ENCODE measurements around the gene CEP295NL. TPM values are rescaled to one million over a fixed set of nuclear protein-coding genes. Genes with fewer than 3 reads are reported as not detected.

The CEP295NL gene
- total and polyA plus RNA-seq, 2 of the 13 experiments (the other 11 are each of a cell fraction or from before 2014, with no cell fraction given): not detected

GRCh38 chr17:78896834-78897663 is 6.0 kb downstream of the CEP295NL start:
- TF ChIP-seq SMAD1 (CRISPR knock-in tag; IDR thresholded peaks at IDR 0.05; ENCODE audit: borderline replicate concordance, low read depth) (no peak), ATF6 (CRISPR knock-in tag; conservative IDR thresholded peaks at IDR 0.05) (no peak)
- Histone ChIP-seq H3K9me3 (ENCODE audit: low read length) (no peaks in the 10 kb centered on the region), H2AFZ (ENCODE audit: low read length) (no peak overlapping the region), H3K79me2 (ENCODE audit: insufficient read depth, low read length) (no peaks in the 10 kb centered on the region), H3K36me3 (replicated peaks in 1 of 2; ENCODE audit: control insufficient read depth in 1 of 2, insufficient read depth in 2 of 2, low read length in 2 of 2) (no peaks in the 10 kb centered on the region; a peak in 3 of 5 replicates), H3K4me1 (ENCODE audit: insufficient read depth, low read length) (0 out of 2 replicates have a peak, but pooled peaks cover 6% of the 10 kb centered on the region), H3K27me3 (ENCODE audit: control insufficient read depth in 1 of 2, insufficient read depth in 2 of 2, low read length in 2 of 2) (no peaks in the 10 kb centered on the region), H3K9ac (ENCODE audit: insufficient read depth, low read depth, low read length) (no peak overlapping the region), H3K27ac (ENCODE audit: extremely low read length, insufficient read depth, low read length) (no peak overlapping the region), H3K4me3 (replicated peaks in 1 of 3; ENCODE audit: insufficient read depth in 1 of 3, low read depth in 2 of 3, low read length in 3 of 3) (no peak overlapping the region), H3K4me2 (ENCODE audit: low read depth, low read length) (no peak overlapping the region), H4K20me1 (ENCODE audit: insufficient read depth, low read length) (no peaks in the 10 kb centered on the region)
- in situ Hi-C loops (cut with HindIII; ENCODE audit: extremely low pct_ligation_motif_present, low pct_unique_long_range_greater_than_20kb) (no loop called here), intact Hi-C loops (cut with micrococcal nuclease; ENCODE audit: unreplicated experiment) (no loop called here)
- ATAC-seq (no peak), DNase-seq (ENCODE audit: low spot score) (no peak), FAIRE-seq (no peak)
- BruUV-seq (replicated peaks): no TSS peak
- CTCF ChIA-PET (ENCODE audit: low intra/inter-chr PET ratio, low total read pairs): no interaction called here
- 89% methylated on average over 30 of the region's 34 CpGs for WGBS (ENCODE audit: low lambda C conversion rate)
- POLR2A ChIA-PET: no interaction called here

GRCh38 chr17:78896091-78896833 is 6.7 kb downstream of the CEP295NL start:
- H3K79me2 ChIP-seq (ENCODE audit: insufficient read depth, low read length): no peaks in the 10 kb centered on the region
- no peaks in the 10 kb centered on the region for H3K9me3 ChIP-seq (ENCODE audit: low read length)
- in situ Hi-C loops (cut with HindIII; ENCODE audit: extremely low pct_ligation_motif_present, low pct_unique_long_range_greater_than_20kb): no loop called here
- no TSS peak for BruUV-seq (replicated peaks)
- FAIRE-seq: no peak
- H3K4me2 ChIP-seq (ENCODE audit: low read depth, low read length): no peak overlapping the region
- 0 out of 2 replicates have a peak, but pooled peaks cover 6% of the 10 kb centered on the region for H3K4me1 ChIP-seq (ENCODE audit: insufficient read depth, low read length)
- H3K36me3 ChIP-seq (replicated peaks in 1 of 2; ENCODE audit: control insufficient read depth in 1 of 2, insufficient read depth in 2 of 2, low read length in 2 of 2): no peaks in the 10 kb centered on the region; a peak in 3 of 5 replicates
- ChIA-PET POLR2A (no interaction called here), CTCF (ENCODE audit: low intra/inter-chr PET ratio, low total read pairs) (no interaction called here)
- no peak overlapping the region for H2AFZ ChIP-seq (ENCODE audit: low read length)
- DNase-seq (ENCODE audit: low spot score): no peak
- ATAC-seq: no peak
- no peak overlapping the region for H3K9ac ChIP-seq (ENCODE audit: insufficient read depth, low read depth, low read length)
- H4K20me1 ChIP-seq (ENCODE audit: insufficient read depth, low read length): no peaks in the 10 kb centered on the region
- intact Hi-C loops (cut with micrococcal nuclease; ENCODE audit: unreplicated experiment): no loop called here
- H3K27me3 ChIP-seq (ENCODE audit: control insufficient read depth in 1 of 2, insufficient read depth in 2 of 2, low read length in 2 of 2): no peaks in the 10 kb centered on the region
- 89% methylated on average over 19 of the region's 20 CpGs for WGBS (ENCODE audit: low lambda C conversion rate)
- H3K27ac ChIP-seq (ENCODE audit: extremely low read length, insufficient read depth, low read length): no peak overlapping the region
- no peak overlapping the region for H3K4me3 ChIP-seq (replicated peaks in 1 of 3; ENCODE audit: insufficient read depth in 1 of 3, low read depth in 2 of 3, low read length in 3 of 3)
- TF ChIP-seq FOXC1 (CRISPR knock-in tag; IDR thresholded peaks at IDR 0.05; ENCODE audit: borderline replicate concordance) (no peak), HCFC1 (IDR thresholded peaks at IDR 0.05; ENCODE audit: low read depth, low read length) (no peak), ZNF34 (CRISPR knock-in tag; IDR thresholded peaks at IDR 0.05; ENCODE audit: borderline replicate concordance) (no peak), ZNF609 (CRISPR knock-in tag; IDR thresholded peaks at IDR 0.05; ENCODE audit: borderline replicate concordance) (no peak), ZNF850 (CRISPR knock-in tag; conservative IDR thresholded peaks at IDR 0.05) (no peak), THYN1 (CRISPR knock-in tag; IDR thresholded peaks at IDR 0.05; ENCODE audit: borderline replicate concordance, low read depth) (no peak), EED (CRISPR knock-in tag; IDR thresholded peaks at IDR 0.05) (no peak)

All from HepG2 (cell line).